GM12801 (cell line): ENCODE results near the gene FH.

ENCODE experiments used
- TF ChIP-seq, protein P1 (sequence below): IDR thresholded peaks from one replicate; pipeline ENCODE4 v1.5.1; 2011; ENCODE audit warnings: control low read depth; ENCODE audit not compliant: insufficient read length; ENCODE audit errors: extremely low read depth

The FH gene

GRCh38 chr1:241518476-241519307 lies 863 bp downstream of the FH start:
- TF ChIP-seq, protein P1, sequence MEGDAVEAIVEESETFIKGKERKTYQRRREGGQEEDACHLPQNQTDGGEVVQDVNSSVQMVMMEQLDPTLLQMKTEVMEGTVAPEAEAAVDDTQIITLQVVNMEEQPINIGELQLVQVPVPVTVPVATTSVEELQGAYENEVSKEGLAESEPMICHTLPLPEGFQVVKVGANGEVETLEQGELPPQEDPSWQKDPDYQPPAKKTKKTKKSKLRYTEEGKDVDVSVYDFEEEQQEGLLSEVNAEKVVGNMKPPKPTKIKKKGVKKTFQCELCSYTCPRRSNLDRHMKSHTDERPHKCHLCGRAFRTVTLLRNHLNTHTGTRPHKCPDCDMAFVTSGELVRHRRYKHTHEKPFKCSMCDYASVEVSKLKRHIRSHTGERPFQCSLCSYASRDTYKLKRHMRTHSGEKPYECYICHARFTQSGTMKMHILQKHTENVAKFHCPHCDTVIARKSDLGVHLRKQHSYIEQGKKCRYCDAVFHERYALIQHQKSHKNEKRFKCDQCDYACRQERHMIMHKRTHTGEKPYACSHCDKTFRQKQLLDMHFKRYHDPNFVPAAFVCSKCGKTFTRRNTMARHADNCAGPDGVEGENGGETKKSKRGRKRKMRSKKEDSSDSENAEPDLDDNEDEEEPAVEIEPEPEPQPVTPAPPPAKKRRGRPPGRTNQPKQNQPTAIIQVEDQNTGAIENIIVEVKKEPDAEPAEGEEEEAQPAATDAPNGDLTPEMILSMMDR, result no peak

DNA sequence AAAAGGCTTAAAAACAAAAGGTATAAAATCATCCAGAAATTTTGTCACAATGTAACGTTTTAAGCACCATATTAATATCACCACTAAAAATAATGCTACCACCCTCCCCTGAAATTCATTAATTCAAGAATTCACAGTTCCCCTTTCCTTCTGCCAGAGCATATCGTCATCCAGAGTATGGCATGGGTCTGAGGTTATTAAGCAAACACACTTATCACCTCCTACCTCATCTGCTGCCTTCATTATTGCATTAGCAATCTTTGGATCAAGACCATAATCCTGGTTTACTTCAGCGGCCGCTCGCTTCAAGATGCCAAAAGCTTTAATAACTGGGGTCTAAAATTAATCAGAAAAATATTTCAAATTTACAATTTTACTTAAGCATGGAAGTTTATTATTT lies 6.2 kb downstream of the FH start:
- TF ChIP-seq, protein P1, result no peak

- TF ChIP-seq, protein P1, result no peak
Observed at GRCh38 chr1:241507189-241507863, 12.2 kb downstream of the FH start.

- TF ChIP-seq, protein P1, result no peak
Observed at GRCh38 chr1:241503444-241503843, 16.1 kb downstream of the FH start.

DNA sequence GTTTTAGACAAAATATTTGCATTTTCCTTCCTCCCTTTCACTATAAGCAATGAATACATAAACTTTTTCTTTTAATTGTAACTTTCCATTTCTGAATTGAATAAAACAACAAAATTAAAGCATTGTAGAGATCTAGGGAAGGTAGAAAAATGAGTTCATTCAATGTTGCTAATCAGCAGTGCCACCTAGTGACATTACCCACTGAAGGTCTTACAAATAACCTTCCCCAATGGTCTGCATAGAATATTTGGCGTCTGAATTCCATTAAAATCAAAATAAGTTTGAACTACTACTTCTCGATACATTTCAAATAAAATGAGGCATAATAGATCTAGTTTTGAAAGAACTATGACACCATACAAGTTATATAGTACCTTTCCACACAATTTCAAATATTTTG lies 19.6 kb downstream of the FH start:
- TF ChIP-seq, protein P1, result no peak

GRCh38 chr1:241495741-241496140 lies 23.8 kb downstream of the FH start:
- TF ChIP-seq, protein P1, result no peak

DNA sequence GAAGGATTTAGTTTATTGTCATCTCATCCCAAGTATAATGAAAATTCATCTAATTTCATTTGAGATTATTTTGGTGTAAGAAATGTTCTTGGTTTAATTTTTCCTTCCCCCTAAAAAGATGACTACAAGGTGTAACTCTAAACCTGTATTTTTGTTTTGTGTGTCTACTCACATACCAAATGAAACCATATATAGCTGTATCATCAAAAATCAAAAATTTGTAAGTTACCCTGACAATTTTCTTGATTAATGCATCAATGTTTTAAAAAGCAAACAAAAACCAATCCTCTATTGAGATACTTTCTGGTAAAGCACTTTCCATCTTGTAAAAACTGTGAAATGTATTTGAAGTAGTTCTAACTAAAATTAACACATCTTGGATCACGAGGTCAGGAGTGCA lies 30.8 kb downstream of the FH start:
- TF ChIP-seq, protein P1, result no peak
